ENCODE data around the gene DZANK1.
"Not testable (repeated sequence)": the region's sequence is repeated elsewhere in the genome, so short reads cannot be mapped to it uniquely, and the experiment has no call there.

DZANK1 gene

DNA sequence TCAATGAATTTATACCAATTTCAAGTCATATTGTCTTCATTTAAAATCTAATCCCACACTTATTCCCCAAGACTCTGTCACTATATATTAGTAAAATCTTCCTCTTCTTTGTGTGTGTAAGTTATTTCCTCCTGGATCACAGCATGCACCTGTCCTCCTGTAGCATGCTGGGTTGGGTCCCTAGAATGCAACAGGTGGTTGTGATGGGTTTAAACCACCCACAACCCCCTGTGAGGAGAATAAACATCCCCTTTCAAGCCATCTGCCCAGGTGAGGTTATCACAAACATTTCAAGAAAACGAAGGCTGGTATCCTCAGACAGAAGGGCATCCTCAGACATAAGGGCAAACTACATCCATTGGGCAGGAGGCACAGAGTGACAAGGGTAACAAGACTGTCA lies 26.4 kb downstream of the DZANK1 start:
- in situ Hi-C loops (cut with MboI; ENCODE audit: low sequenced_read_pairs), result no loop called here

DNA sequence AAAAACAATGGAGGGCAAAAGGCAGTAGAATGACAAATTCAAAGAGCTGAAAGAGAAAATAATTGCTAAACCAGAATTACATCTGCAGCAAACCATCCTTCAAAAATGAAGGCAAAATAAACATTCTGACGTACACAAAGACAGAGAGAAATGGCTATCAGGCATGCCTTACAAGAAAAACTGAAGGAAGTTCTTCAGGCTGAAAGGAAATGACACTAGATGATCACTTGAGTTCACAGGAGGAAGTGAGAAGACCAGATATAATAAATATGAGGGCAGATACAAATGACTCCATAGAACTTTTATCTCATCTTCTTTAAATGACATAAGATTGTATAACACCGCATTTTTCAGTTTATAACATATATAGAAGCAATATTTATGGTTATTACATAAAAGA lies 30.0 kb downstream of the DZANK1 start:
- in situ Hi-C loops (cut with MboI; ENCODE audit: low sequenced_read_pairs), result no loop called here

DNA sequence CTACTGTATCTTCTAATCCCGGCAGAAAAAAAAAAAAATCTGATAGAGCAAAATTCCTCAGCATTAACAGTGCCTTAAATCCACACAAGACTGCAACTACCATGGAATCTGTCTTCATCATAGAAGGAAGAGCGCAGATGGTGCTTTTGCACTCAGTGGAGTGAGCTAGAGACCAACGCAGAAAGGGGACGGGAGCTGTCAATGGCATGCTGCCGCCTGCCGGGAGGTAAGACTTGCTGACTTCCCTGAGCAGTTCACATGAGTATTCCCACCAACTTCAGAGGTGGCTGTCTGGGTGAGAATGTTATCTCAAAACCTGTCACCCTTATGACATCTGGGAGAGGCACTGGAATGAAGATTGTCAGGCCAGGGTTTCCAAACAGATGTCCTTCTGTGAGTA lies 35.6 kb downstream of the DZANK1 start:
- in situ Hi-C loops (cut with MboI; ENCODE audit: low sequenced_read_pairs), result no loop called here

DNA sequence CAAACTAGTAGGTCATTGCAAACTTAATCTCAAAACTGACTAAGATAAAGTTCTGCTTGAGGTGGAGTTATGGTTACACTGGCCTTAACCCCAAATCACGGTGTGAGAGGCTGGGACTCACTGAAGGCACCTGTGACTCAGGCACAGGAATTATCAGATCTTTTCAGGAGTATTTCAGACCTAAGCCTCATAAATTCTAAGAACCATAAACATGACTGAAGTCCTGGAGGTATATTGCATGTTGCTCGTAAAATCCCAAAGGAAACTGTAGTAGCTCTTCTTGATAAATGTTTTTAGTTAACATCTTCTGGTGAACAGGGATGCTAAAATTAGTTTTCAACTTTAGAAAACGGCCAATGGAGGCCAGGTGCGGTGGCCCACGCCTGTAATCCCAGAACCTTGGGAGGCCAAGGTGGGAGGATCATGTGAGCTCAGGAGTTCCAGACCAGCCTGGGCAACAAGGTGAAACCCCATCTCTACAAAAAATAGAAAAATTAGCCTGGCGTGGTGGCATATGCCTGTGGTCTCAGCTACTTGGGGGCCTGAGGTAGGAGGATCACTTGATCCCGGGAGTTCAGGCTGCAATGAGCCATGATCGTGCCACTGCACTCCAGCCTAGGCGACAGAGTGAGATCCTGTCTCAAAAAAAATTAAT lies 36.5 kb downstream of the DZANK1 start:
- in situ Hi-C loops (cut with MboI; ENCODE audit: low sequenced_read_pairs), result no loop called here

DNA sequence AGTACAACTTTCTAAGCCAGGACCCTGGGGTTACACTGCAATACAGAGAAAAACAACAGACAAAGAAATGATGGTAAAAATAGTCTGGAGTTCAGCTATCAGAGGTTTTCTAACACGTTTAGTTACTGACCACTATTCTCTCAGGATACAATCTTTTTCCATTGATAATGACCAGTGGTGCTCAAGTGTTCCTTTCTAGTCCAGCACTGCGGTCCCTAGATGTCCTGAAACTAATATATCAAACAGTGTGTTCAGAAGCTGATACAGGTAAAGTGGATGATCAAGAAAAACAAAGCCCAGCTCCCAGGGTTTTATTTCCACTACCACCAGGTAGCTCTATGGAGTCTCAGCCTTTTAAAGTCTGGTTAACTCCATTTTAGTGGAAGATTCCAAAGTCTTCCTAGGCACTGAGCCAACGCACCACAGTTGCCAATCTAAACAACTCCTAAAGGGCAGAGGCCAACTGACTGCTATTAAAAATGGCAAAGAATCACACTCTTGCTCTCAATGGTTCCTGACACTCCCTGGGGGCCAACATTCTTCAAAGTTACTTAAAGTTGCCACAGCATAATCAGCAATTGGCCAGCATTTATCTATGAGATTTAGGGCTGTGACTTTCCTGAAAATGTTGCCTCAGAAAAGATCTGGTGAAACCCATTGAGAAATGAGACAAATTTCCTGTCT lies 38.2 kb downstream of the DZANK1 start:
- in situ Hi-C loops (cut with MboI; ENCODE audit: low sequenced_read_pairs), result no loop called here

DNA sequence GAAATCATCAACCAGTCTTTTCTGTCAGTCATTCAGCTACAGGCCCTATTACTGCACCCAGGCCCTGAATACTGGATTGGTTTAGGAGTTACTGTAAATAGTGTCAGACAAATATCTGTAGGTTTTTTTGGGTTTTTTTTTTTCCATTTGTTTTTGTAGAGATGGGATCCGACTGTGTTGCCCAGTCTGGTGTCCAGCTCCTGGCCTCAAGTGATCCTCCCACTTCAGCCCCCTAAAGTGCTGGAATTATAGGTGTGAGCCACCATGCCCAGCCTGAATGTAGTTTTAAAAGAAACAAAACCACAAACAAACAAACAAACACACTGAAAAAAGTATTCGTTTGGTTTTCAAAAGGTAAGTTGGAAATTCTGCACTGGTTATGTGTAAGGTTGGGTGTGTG lies 39.6 kb downstream of the DZANK1 start:
- in situ Hi-C loops (cut with MboI; ENCODE audit: low sequenced_read_pairs), result no loop called here

DNA sequence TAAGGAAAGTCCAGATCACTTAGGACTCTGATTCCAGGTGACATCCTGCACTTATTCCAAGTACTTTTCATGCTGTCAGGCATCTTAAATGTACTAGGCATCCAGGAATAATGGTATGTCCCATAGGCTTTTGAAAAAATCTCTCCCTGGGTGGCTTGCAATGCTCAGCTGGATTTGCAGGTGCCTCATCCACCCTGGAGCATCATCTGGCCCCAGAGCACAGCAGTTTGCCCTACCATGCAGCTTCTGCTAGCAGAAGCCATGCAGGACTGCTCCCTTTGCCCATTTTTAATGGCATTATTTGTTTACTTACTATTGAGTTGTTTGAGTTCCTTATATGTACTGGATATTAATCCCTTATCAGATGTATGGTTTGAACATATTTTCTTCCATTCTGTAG lies 45.2 kb downstream of the DZANK1 start:
- in situ Hi-C loops (cut with MboI; ENCODE audit: low sequenced_read_pairs), result no loop called here

DNA sequence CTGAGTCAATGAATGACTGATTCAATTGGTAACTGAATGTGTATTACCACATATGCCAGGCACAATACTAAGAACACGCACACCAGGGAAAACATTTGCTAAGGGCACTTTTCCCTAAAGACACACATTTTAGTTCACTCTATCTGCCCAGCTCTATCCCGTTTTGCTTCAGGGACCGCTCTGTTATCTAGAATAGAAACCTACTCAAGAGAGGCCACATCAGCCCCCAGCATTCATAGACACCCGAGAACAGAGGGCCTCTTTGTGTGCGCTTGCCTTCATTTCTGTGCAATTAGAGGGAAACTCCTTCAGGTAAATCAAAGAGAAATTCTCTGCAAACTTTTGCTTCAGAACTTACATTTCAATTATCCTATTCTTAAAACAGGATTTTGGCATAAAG lies 50.3 kb downstream of the DZANK1 start:
- in situ Hi-C loops (cut with MboI; ENCODE audit: low sequenced_read_pairs), result no loop called here

DNA sequence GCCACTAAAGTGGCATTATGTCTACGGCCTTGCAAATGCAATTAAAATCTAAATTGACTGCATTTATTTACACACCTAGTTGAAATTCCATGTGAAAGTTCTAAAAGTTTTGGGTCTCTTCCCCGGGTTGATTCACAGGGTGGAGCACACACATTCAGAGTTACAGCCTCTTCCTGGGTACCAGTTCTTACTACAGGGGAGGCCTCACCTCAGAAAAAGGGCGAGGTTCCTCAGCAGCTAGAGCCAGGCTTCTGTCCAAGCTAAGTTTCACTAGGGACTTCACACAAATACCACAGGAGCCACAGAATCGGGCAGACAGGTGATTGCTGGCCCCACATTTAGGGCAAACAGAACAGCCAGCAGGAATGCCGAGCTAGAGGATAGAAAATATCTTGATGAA lies 52.7 kb downstream of the DZANK1 start:
- in situ Hi-C loops (cut with MboI; ENCODE audit: low sequenced_read_pairs), result no loop called here

DNA sequence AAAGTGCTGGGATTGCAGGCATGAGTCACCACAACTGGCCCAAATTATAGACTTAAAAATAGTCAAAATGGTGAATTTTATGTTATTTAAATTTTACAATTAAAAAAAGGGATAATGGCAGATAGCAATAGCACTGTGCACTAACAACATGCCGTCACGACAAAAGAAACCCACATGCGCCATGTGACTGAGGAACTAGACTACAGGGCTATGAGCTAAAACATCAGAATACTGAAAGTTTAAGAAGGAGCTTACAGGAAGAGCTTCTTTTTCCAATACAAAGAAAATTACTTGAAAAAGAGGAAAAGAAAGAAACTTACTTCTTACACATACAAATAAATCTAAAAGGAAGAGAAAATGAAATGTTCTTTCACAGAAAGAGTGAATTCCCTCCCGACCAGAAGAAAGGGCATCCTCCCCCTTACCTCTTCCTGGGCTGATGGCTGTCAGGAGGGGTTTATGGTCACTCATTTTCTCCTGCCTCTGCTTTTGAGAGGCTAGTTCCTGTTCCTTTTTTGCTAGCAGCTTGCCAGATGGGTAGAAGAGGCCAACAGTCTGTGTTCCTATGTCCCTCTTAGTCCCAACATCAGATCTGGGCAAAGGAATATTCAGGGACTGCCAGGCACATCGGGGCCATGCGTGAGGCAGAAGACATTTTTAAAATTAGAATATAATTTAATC lies 54.5 kb downstream of the DZANK1 start:
- in situ Hi-C loops (cut with MboI; ENCODE audit: low sequenced_read_pairs), result no loop called here

DNA sequence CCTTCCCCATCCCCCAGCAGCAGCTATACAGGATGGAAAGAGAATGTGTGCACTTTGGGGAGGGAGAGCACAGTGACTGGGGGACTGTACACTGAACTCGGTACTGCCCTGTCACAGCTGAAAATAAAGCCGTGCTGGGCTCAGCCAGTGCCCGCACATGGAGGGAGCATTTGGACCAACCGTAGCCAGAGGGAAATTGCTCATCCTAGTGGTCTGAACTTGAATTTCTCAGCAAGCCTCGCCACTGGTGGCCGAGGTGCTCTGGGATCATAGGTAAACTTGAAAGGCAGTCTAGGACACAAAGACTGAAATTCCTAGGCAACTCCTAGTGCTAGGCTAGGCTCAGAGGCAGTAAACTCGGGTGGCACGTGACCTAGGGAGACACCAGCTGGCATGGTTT lies 61.0 kb downstream of the DZANK1 start:
- in situ Hi-C loops (cut with MboI; ENCODE audit: low sequenced_read_pairs), result no loop called here

DNA sequence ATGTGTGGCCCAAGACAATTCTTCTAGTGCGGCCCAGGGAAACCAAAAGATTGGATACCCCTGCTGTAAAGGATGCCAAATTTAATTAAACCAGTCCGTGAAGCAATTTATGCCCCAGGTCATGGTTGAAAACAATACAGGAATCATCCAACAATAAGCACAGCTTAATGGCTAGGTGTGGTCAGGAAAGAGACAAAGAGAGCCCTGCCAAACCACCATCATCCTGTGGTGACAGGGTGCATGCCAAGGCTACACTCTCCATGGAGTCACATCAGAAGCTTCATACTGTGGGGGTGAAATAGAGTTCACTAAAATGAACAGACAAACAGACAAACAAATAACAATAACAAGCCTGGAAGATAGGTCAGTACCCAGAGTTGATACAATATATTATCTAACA lies 62.7 kb downstream of the DZANK1 start:
- in situ Hi-C loops (cut with MboI; ENCODE audit: low sequenced_read_pairs), result no loop called here

DNA sequence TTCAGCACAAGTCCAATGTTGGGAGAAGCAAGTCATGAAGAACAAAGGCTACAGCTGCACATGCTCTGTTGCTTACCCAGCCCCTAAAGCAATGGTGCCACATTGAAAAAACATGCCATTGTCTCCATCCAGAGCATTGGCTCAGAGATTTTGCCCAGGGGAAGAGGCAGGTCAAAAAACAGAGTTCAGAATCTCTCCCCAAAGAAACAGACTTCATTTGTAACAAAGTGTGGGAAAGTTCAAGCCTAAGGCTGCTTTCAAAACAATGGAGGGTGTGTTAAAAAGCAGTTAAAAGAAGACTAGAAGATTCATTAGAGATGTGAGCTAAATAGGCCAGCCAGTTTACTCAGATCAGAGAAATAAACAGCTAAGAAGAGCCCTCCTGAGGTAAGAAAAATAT lies 63.6 kb downstream of the DZANK1 start:
- in situ Hi-C loops (cut with MboI; ENCODE audit: low sequenced_read_pairs), result no loop called here

DNA sequence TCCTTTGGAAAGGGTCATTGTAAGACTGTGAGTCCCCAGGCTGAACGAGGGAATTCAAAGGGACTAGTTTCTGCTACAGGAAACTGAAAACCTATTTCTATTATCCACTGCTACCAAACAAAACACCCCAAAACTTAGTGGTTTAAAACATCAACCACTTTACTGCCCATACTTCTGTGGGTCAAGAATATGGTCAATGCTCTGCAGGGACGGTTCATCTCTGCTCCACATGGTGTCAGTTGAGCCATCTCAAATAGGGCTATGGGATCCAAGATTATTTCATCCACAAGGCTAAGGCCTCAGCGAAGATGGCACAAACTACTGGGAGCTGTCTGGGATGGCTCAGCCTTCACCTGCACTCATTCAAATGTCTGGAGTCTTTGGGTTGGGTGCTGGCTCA lies 65.5 kb downstream of the DZANK1 start:
- in situ Hi-C loops (cut with MboI; ENCODE audit: low sequenced_read_pairs), result no loop called here

DNA sequence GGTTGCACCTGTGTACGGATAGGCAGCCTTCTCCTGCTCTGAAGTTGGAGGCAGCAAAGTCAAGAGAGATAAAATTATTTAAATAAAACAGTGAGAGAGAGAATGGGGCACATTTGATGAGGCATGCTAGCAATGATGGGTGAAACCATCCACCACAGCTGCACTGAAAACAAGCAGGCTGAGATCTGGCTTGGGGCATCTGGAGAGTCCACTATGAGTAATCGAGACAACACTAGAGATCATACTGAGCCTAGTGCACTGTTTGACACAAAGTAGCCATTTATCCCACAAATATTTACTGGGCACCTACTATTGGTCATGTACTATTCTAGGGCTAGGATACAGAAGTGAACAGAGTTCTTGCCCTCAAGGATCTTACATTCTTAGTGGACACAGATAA lies 66.4 kb downstream of the DZANK1 start:
- in situ Hi-C loops (cut with MboI; ENCODE audit: low sequenced_read_pairs), result no loop called here

DNA sequence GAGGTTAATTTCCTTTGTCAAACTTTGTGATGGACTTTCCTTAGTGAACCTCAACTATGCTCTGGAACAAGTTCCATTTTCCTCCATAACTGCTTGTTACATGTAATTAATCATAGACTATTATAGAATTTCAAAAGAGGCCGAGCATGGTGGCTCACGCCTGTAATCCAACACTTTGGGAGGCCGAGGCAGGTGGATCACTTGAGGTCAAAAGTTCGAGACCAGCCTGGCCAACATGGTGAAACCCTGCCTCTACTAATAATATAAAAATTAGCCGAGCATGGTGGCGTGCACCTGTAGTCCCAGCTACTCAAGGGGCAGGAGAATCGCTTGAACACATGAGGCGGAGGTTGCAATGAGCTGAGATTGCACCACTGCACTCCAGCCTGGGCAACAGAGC lies 68.1 kb downstream of the DZANK1 start:
- in situ Hi-C loops (cut with MboI; ENCODE audit: low sequenced_read_pairs), result not testable (repeated sequence)

DNA sequence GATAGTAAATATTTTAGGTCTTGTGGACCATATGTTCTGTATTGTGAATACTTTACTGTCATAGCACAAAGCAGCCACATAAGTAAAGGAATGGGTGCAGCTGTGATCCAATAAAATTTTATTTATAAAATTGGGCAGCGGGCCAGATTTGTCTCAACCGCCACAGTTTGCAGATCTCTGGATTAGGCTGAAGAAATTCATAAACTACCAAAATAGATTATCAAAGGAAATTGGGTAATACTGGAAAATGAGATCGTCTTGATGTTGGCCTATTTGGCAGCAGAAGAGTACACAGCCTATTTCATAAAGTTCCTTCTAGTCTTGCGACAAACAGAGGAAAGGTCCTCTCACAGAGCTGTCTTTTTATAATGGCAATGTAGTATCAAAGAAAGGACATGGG lies 69.8 kb downstream of the DZANK1 start:
- in situ Hi-C loops (cut with MboI; ENCODE audit: low sequenced_read_pairs), result no loop called here

DNA sequence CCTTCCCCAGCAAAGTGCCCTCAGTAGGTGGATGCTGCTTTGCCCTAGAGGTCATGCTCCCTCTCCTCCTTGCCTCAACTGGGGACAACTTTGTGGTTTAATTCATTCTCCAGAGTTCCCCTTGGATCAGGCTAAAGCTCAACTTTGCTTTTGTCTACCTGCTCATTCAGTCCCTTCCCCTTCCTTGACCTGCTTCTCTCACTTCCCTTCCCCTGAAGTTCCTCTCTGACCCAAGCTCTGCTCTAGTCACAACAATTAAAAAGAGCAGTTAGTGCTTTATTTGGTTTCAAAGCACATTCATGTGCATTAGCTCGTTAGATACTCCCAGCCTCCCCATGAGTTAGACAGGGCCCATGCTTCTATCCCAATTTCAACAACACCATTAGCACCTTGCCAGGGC lies 71.3 kb downstream of the DZANK1 start:
- in situ Hi-C loops (cut with MboI; ENCODE audit: low sequenced_read_pairs), result no loop called here

DNA sequence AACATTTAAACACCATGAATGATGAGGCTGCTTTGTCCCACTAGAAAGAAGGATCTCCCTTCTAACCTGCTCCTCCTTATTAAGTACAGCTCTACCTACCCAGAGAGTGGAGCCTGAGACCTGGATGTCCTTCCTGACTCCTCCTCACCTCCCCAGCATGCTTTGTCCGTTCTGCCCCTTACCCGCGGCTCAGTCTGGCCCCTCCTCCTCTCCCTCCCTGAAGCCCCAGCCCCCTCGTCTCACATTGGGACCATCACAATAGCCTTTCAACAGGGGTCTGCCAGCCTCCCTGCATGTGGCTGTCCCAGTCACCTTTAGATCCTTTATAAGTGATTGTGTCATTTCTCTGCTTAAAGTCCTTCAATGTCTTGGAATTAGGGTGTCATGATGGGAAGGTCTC lies 72.5 kb downstream of the DZANK1 start:
- in situ Hi-C loops (cut with MboI; ENCODE audit: low sequenced_read_pairs), result no loop called here

DNA sequence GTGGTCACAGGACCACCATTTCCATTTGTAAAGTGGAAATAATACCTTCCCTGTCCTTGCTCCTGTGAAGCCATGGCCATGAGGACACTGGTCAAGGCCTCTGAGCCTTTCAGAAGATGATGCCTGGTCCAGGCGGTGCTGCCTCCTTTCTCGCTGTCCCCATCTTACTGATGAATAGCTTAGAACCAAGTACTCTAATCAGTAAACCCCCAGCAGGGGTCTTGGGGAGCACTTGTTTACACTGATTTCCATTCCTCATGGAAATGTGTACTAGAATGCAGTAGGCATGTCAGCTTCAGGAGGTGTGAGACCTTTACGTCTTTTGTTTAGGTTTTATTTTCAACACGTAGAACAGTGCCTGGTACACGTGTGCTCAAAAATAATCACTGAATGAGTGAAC lies 75.1 kb downstream of the DZANK1 start:
- in situ Hi-C loops (cut with MboI; ENCODE audit: low sequenced_read_pairs), result no loop called here

DNA sequence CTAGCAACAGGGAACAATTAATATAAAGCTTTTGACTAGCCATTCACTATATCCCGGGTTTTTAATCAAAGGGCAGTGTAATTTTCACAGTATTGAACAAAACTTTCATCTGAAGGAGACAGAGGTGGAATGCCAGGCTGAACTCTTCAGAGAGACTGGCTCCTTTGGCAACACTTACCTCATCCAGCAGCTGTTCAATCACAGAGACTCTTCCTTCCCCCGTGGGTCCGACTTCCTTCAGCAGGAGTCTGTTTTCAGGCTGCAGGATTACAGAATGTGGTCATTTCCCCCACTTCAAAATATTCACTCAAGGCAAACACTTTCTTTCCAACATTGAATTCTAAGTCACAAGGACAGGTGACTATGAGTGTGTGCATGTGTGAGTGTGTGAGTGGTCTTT lies 76.6 kb downstream of the DZANK1 start:
- in situ Hi-C loops (cut with MboI; ENCODE audit: low sequenced_read_pairs), result no loop called here

DNA sequence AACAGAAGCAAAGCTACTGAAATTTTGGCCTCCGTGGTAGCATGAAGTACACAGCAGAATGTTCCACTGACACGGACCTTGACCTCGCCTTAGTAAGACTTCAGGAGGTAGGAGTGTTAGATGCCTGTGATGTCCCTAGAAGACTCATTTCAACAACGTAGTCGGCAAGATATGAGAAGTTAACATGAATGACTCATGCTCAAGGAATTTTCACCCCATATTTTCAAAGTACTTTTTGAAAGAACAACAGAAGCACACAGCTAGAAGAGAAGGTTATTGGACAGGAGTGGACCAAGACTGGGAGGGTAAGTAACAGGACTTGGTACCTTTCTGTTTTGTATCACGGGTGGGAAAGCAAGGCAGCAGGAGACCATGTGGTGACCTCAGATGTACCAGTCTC lies 78.0 kb downstream of the DZANK1 start:
- in situ Hi-C loops (cut with MboI; ENCODE audit: low sequenced_read_pairs), result loop anchor here (10.0 kb wide), 1 partner anchor 64 kb away; no protein-coding TSS in a partner anchor

Data from HL-60/S4 (cell line).